Measurements from ENCODE around the gene HMCES. TPM values are rescaled to one million over a fixed set of nuclear protein-coding genes. Genes with fewer than 3 reads are reported as not detected.

The HMCES gene
- total and polyA plus RNA-seq, 4 donors, result 13.7 to 18.2 (median 15.3) TPM

DNA sequence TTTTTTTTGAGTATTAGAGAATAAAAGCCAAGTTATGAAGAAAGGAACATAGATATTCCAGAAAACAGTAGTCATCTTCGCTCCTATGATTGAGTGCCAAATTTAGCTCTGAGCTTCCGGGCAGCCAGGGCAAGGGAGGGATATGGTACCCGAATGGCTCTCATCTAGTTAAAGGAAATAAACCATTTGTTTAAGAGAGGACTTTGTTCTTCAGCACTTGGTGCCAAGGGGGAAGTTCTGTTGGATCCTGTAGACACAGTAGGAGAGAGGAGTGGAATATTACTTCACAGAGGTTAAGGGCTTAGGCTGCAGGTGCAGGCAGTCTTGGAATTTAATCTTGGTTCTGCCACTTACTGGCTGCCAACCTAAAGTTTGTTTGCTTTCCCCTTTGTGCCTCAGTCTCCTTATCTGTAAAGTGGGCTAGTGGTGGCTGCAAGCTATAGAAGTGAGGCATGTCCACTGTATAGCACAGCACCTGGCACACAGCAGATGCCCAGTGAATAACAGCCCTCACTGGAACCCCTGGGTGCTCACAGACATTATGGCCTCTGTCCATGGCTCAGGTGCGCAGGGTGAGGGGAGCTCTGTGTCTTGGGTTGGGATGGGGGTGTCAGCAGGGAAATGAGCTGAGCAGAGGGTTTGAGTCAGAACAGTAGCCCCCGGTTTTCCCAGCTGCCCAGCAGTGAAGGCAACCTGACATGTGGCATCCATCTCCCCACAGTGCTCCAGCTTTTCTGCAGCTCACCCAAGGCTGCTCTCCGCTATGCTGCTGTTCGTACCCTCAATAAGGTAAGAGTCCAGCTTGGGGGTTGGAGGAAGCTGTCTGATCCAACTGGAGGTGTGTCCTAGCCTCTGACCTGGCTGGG is 18.8 kb upstream of the HMCES start:
- peak overlapping the region; percentile 15 to 17 for H3K27ac ChIP-seq (ENCODE audit: low read depth in 1 of 2, low read length in 2 of 2)

More for the DNA sequence above, 18.8 kb upstream of the HMCES start:
- Histone ChIP-seq H3K9me3 (ENCODE audit: control insufficient read depth in 4 of 4, low read length in 3 of 4) (no peaks in the 10 kb centered on the region), H3K36me3 (ENCODE audit: control insufficient read depth in 4 of 4, insufficient read depth in 3 of 4, low read depth in 1 of 4, low read length in 3 of 4) (peaks cover 32 to 85% (median 68%) of the 10 kb centered on the region in 4 donors), H3K4me1 (ENCODE audit: control insufficient read depth in 4 of 4, insufficient read depth in 4 of 4, low read length in 3 of 4) (peaks cover 6 to 32% (median 28%) of the 10 kb centered on the region in 4 donors), H3K9ac (ENCODE audit: low read depth in 1 of 2, low read length in 2 of 2) (no peak overlapping the region), H3K4me3 (ENCODE audit: low read depth in 1 of 3, low read length in 3 of 3) (no peak overlapping the region), H3K27me3 (ENCODE audit: control insufficient read depth in 4 of 4, insufficient read depth in 4 of 4, low read length in 3 of 4) (no peaks in the 10 kb centered on the region)
- no peak for DNase-seq (ENCODE audit: low spot score)
- TF ChIP-seq, protein P1, sequence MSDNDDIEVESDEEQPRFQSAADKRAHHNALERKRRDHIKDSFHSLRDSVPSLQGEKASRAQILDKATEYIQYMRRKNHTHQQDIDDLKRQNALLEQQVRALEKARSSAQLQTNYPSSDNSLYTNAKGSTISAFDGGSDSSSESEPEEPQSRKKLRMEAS (IDR thresholded peaks at IDR 0.05), result peak; percentile 79
- TF ChIP-seq FOXA1 (IDR thresholded peaks at IDR 0.05) (no peak), SP1 (IDR thresholded peaks at IDR 0.05) (peak; percentile 67), NR2F2 (IDR thresholded peaks at IDR 0.05) (no peak), YY1 (IDR thresholded peaks at IDR 0.05) (peak; percentile 59), GABPA (IDR thresholded peaks at IDR 0.05 in 1 of 2, conservative IDR thresholded peaks at IDR 0.05 in 1 of 2) (peak in 1 of 2 donors; percentile 72), RXRA (IDR thresholded peaks at IDR 0.05) (peak; percentile 54 to 77), HNF4A (conservative IDR thresholded peaks at IDR 0.05) (peak; percentile 89 to 90), JUND (IDR thresholded peaks at IDR 0.05) (peak; percentile 17 to 48), HNF4G (IDR thresholded peaks at IDR 0.05) (peak; percentile 69), TAF1 (conservative IDR thresholded peaks at IDR 0.05) (no peak), FOXA2 (IDR thresholded peaks at IDR 0.05) (peak; percentile 35), EGR1 (IDR thresholded peaks at IDR 0.05; ENCODE audit: low read depth in 2 of 2) (peak in 1 of 2 donors; percentile 74), RAD21 (IDR thresholded peaks at IDR 0.05) (peak; percentile 23 to 31)
- TF ChIP-seq, protein P2, sequence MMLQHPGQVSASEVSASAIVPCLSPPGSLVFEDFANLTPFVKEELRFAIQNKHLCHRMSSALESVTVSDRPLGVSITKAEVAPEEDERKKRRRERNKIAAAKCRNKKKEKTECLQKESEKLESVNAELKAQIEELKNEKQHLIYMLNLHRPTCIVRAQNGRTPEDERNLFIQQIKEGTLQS (IDR thresholded peaks at IDR 0.05), result no peak
- TF ChIP-seq, protein P3, sequence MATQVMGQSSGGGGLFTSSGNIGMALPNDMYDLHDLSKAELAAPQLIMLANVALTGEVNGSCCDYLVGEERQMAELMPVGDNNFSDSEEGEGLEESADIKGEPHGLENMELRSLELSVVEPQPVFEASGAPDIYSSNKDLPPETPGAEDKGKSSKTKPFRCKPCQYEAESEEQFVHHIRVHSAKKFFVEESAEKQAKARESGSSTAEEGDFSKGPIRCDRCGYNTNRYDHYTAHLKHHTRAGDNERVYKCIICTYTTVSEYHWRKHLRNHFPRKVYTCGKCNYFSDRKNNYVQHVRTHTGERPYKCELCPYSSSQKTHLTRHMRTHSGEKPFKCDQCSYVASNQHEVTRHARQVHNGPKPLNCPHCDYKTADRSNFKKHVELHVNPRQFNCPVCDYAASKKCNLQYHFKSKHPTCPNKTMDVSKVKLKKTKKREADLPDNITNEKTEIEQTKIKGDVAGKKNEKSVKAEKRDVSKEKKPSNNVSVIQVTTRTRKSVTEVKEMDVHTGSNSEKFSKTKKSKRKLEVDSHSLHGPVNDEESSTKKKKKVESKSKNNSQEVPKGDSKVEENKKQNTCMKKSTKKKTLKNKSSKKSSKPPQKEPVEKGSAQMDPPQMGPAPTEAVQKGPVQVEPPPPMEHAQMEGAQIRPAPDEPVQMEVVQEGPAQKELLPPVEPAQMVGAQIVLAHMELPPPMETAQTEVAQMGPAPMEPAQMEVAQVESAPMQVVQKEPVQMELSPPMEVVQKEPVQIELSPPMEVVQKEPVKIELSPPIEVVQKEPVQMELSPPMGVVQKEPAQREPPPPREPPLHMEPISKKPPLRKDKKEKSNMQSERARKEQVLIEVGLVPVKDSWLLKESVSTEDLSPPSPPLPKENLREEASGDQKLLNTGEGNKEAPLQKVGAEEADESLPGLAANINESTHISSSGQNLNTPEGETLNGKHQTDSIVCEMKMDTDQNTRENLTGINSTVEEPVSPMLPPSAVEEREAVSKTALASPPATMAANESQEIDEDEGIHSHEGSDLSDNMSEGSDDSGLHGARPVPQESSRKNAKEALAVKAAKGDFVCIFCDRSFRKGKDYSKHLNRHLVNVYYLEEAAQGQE (IDR thresholded peaks at IDR 0.05), result no peak
- TF ChIP-seq, protein P4, sequence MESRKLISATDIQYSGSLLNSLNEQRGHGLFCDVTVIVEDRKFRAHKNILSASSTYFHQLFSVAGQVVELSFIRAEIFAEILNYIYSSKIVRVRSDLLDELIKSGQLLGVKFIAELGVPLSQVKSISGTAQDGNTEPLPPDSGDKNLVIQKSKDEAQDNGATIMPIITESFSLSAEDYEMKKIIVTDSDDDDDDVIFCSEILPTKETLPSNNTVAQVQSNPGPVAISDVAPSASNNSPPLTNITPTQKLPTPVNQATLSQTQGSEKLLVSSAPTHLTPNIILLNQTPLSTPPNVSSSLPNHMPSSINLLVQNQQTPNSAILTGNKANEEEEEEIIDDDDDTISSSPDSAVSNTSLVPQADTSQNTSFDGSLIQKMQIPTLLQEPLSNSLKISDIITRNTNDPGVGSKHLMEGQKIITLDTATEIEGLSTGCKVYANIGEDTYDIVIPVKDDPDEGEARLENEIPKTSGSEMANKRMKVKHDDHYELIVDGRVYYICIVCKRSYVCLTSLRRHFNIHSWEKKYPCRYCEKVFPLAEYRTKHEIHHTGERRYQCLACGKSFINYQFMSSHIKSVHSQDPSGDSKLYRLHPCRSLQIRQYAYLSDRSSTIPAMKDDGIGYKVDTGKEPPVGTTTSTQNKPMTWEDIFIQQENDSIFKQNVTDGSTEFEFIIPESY (IDR thresholded peaks at IDR 0.05), result no peak
- TF ChIP-seq, protein P5, sequence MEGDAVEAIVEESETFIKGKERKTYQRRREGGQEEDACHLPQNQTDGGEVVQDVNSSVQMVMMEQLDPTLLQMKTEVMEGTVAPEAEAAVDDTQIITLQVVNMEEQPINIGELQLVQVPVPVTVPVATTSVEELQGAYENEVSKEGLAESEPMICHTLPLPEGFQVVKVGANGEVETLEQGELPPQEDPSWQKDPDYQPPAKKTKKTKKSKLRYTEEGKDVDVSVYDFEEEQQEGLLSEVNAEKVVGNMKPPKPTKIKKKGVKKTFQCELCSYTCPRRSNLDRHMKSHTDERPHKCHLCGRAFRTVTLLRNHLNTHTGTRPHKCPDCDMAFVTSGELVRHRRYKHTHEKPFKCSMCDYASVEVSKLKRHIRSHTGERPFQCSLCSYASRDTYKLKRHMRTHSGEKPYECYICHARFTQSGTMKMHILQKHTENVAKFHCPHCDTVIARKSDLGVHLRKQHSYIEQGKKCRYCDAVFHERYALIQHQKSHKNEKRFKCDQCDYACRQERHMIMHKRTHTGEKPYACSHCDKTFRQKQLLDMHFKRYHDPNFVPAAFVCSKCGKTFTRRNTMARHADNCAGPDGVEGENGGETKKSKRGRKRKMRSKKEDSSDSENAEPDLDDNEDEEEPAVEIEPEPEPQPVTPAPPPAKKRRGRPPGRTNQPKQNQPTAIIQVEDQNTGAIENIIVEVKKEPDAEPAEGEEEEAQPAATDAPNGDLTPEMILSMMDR (IDR thresholded peaks at IDR 0.05; ENCODE audit: low read depth, low read length, missing input control), result no peak
- 69% methylated on average over 7 of the region's 7 CpGs for WGBS
